ENCODE results near the gene PGRMC1. TPM values are rescaled to one million over a fixed set of nuclear protein-coding genes. Genes with fewer than 3 reads are reported as not detected.

The PGRMC1 gene
- total RNA-seq, 1 experiment from 2014 or later: 253 TPM

DNA sequence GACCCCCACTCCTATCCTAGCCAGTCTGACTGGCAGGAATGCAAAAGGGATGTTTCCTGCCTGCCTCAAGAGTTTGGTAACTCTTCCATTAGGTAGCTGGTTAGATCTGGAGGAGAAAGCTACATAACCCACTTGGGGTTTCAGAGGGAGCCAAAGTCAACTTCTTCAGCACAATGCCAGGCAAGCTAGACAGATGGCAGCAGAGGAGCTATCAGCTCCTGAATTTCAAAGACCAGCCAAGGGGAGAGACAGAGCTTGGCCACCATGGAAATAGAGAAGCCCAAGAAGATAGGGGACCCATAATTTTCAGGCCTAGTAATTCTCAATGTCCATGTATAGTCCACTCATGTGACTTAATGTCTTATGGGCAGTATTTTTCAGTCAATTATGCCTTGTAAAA, 56.4 kb downstream of the PGRMC1 start:
- TF ChIP-seq, protein P1, sequence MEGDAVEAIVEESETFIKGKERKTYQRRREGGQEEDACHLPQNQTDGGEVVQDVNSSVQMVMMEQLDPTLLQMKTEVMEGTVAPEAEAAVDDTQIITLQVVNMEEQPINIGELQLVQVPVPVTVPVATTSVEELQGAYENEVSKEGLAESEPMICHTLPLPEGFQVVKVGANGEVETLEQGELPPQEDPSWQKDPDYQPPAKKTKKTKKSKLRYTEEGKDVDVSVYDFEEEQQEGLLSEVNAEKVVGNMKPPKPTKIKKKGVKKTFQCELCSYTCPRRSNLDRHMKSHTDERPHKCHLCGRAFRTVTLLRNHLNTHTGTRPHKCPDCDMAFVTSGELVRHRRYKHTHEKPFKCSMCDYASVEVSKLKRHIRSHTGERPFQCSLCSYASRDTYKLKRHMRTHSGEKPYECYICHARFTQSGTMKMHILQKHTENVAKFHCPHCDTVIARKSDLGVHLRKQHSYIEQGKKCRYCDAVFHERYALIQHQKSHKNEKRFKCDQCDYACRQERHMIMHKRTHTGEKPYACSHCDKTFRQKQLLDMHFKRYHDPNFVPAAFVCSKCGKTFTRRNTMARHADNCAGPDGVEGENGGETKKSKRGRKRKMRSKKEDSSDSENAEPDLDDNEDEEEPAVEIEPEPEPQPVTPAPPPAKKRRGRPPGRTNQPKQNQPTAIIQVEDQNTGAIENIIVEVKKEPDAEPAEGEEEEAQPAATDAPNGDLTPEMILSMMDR (conservative IDR thresholded peaks at IDR 0.05; ENCODE audit: low read depth, low read length): peak; percentile 42
- TF ChIP-seq EZH2 (IDR thresholded peaks at IDR 0.05; ENCODE audit: low read length, unreplicated experiment): no peak
- ATAC-seq (peak; percentile 45; the same call in 1 of the 2 replicates), DNase-seq (peak; percentile 32)
- H3K36me3 ChIP-seq (ENCODE audit: low read depth, low read length): no peaks in the 10 kb centered on the region
- no peaks in the 10 kb centered on the region for H3K9me2 ChIP-seq (replicated peaks; ENCODE audit: low read length)
- no peak overlapping the region for H3K4me2 ChIP-seq (ENCODE audit: low read length)
- H3K4me1 ChIP-seq (ENCODE audit: insufficient read depth, low read length): no peaks in the 10 kb centered on the region
- no TSS peak for BruUV-seq (replicated peaks)
- H3K27ac ChIP-seq (ENCODE audit: low read length): no peak overlapping the region
- POLR2A ChIA-PET (ENCODE audit: unreplicated experiment): no interaction called here
- no peaks in the 10 kb centered on the region for H3K27me3 ChIP-seq (ENCODE audit: low read length)
- no peak overlapping the region for H3K4me3 ChIP-seq (ENCODE audit: low read length)
- no peaks in the 10 kb centered on the region for H4K20me1 ChIP-seq (ENCODE audit: low read length)
- H2AFZ ChIP-seq (ENCODE audit: low read length): no peak overlapping the region
- CTCF ChIA-PET: no interaction called here
- intact Hi-C loops (cut with micrococcal nuclease): no loop called here
- no peak overlapping the region for H3K9ac ChIP-seq (ENCODE audit: low read length)
- no peaks in the 10 kb centered on the region for H3K9me3 ChIP-seq (ENCODE audit: low read length)
- no peaks in the 10 kb centered on the region for H3F3A ChIP-seq (ENCODE audit: low read length, unreplicated experiment)
- no peaks in the 10 kb centered on the region for H3K79me2 ChIP-seq (ENCODE audit: low read length)

Other genes starting within 250 kb of the PGRMC1 start
- gene CT47C1, start 163.3 kb upstream of the PGRMC1 start, total RNA-seq (2014; rRNA removed): 0.07 TPM in 1 of 2 replicates, not detected in the other
- gene KIAA1210, start 108.5 kb upstream of the PGRMC1 start, total RNA-seq (2014; rRNA removed): 0.07 and 0.12 TPM in 2 replicates
- gene SLC25A43, start 163.1 kb downstream of the PGRMC1 start, total RNA-seq (2014; rRNA removed): 25.8 and 30.9 TPM in 2 replicates
- gene SLC25A5, start 232.2 kb downstream of the PGRMC1 start, total RNA-seq (2014; rRNA removed): 410 and 544 TPM in 2 replicates

Measured in PC-3 (cell line).